Uterus (tissue), 2 donors: ENCODE results near the gene SH3GL2.

Source experiments
- CTCF ChIP-seq, 4 experiments: fragments of 200-600 bp in 2 of 4; fragments of 450-650 bp in 2 of 4; sonication (generic) in 2 of 4; IDR thresholded peaks; one replicate each; pipeline ENCODE4 v1.5.1; 2016 to 2019; ENCODE audit warnings: antibody characterized with exemption in 4 of 4, mild to moderate bottlenecking in 2 of 4, moderate library complexity in 1 of 4
- POLR2A ChIP-seq, 2 donors: fragments of 450-650 bp; IDR thresholded peaks; one replicate each; pipeline ENCODE4 v1.6.1; 2016; ENCODE audit warnings: antibody characterized with exemption in 2 of 2, mild to moderate bottlenecking in 1 of 2, moderate library complexity in 1 of 2

- TF ChIP-seq CTCF (IDR thresholded peaks at IDR 0.05) (no peak), POLR2A (IDR thresholded peaks at IDR 0.05) (no peak)
Observed at GRCh38 chr9:17660158-17660557, 81.3 kb downstream of the SH3GL2 start.
